IPS-20b (cell line): Measurements from ENCODE around the gene OR13H1.
"Not testable (repeated sequence)": the region's sequence is repeated elsewhere in the genome, so short reads cannot be mapped to it uniquely, and the experiment has no call there.

Experiments used
- H3K27ac ChIP-seq: one replicate; pipeline ENCODE4 v1.5.1; 2013; ENCODE audit warnings: low read length
- H3K27me3 ChIP-seq: 2 replicates; pipeline ENCODE4 v1.6.1; 2013; ENCODE audit warnings: mild to moderate bottlenecking, low read length, inconsistent platforms; ENCODE audit not compliant: insufficient read depth
- H3K36me3 ChIP-seq: 2 replicates; pipeline ENCODE4 v1.6.1; 2013; ENCODE audit warnings: low read depth, mild to moderate bottlenecking, inconsistent platforms, low read length, moderate library complexity; ENCODE audit not compliant: insufficient read depth
- H3K4me1 ChIP-seq: 2 replicates; pipeline ENCODE4 v1.6.1; 2013; ENCODE audit warnings: mild to moderate bottlenecking, control low read depth, inconsistent platforms, low read length, moderate library complexity; ENCODE audit not compliant: insufficient read depth
- H3K4me3 ChIP-seq: 2 replicates; pipeline ENCODE4 v1.5.1; 2013; ENCODE audit warnings: mild to moderate bottlenecking, low read length, inconsistent platforms
- H3K9ac ChIP-seq: 2 replicates; pipeline ENCODE4 v1.6.1; 2013; ENCODE audit warnings: low read depth, mild to moderate bottlenecking, inconsistent platforms, low read length, moderate library complexity
- H3K9me3 ChIP-seq: 2 replicates; pipeline ENCODE4 v1.6.1; 2013; ENCODE audit warnings: mild to moderate bottlenecking, low read depth, low read length, inconsistent platforms; ENCODE audit not compliant: insufficient read depth

The OR13H1 gene, protein sequence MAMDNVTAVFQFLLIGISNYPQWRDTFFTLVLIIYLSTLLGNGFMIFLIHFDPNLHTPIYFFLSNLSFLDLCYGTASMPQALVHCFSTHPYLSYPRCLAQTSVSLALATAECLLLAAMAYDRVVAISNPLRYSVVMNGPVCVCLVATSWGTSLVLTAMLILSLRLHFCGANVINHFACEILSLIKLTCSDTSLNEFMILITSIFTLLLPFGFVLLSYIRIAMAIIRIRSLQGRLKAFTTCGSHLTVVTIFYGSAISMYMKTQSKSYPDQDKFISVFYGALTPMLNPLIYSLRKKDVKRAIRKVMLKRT

DNA sequence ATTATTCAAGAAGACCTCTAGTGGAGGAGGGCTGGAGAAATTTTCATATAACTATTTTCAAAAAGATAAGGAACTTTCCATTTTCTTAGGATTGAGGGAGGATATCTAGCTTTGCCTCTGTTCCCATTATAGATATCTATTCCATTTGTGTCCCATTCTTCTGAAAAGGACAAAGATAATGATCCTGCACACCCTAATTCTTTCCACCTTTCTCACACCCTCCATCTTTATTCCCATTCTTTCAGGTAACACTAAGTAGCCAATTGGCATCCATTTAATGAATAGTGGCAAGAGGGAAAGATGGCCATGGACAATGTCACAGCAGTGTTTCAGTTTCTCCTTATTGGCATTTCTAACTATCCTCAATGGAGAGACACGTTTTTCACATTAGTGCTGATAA lies at the start of gene OR13H1:
Gene OR13H1, plus strand, starts transcription at position 301 of the 400 bp plus-strand sequence. Its CDS starts 0 bp downstream, at position 301.
- Histone ChIP-seq H3K27ac (no peak within 1 kb of the TSS), H3K36me3 (no peaks in the 10 kb centered on the region), H3K9me3 (no peaks in the 10 kb centered on the region), H3K27me3 (no peaks in the 10 kb centered on the region), H3K9ac (no peak within 1 kb of the TSS), H3K4me1 (no peaks in the 10 kb centered on the region), H3K4me3 (no peak within 1 kb of the TSS)

DNA sequence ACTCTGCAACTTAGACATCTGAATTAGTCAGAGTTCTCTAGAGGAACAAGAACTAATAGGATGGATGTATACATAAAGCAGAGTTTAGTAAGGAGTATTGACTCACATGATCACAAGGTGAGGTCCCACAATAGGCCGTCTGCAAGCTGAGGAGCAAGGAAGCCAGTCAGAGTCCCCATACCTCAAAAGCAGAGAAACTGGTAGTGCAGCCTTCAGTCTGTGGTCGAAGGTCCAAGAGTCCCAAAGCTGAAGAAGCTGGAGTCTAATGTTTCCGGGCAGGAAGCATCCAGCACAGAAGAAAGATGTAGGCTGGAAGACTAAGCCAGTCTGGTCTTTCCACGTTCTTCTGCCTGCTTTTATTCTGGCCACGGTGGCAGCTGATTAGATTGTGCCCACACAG lies 42.3 kb upstream of the OR13H1 start:
- H3K27me3 ChIP-seq, H3K4me1 ChIP-seq, H3K9me3 ChIP-seq, H3K9ac ChIP-seq, H3K36me3 ChIP-seq, H3K27ac ChIP-seq, H3K4me3 ChIP-seq: not testable (repeated sequence)

DNA sequence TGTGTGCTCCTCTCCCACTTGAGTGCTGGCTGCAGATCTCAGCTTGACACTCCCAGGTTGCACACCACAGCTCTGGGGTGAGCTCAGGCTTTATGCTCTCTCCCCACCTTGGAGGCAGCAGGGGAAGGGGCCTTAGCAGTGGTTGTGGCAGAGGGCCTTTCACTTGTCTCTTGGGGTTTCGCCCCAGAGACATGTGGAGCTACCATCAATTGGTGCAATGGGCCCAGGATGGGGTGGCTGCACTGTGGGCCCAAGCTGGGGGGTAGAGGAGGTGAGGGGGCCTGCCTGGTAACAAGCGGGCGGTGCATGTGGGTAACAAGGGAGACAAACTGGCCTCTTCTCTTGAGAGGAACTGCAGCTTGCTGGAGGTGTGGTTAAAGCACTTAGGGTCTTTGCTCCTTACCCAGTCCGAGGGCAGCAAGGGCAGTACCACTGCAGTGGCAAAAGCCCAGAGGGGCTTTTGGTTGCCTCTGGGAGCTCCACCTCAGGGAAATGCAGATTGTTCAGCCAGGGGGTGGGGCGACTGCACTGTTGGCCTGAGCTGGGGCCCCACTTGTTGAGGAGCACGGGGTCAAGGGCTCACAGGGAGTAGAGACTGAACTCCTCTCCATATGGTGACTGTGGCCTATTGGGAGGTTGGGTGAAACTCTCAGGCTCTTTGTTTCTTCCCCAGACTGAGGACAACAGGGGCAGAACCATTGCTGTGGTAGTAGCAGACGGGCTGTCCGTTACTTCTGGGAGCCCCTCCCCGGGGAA lies 30.5 kb upstream of the OR13H1 start:
- Histone ChIP-seq H3K9ac (no peak overlapping the region), H3K27me3 (no peaks in the 10 kb centered on the region), H3K27ac (no peak overlapping the region), H3K4me3 (no peak overlapping the region), H3K9me3 (peaks cover 4% of the 10 kb centered on the region; the same call in 1 of the 2 replicates), H3K36me3 (no peaks in the 10 kb centered on the region), H3K4me1 (no peaks in the 10 kb centered on the region)

DNA sequence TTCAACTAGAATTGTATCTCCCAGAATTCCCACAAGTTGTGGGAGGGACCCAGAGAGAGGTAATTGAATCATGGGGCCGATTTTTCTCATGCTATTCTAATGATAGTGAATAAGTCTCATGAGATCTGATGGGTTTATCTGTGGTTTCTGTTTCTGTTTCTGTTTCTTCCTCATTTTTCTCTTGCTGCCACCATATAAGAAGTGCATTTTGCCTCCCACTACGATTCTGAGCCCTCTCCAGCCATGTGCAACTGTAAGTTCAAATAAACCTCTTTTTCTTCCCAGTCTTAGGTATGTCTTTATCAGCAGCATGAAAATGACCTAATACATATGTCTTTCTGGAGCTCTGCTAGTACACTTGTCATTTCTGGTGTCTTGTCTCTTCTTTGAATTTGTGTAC lies 22.1 kb upstream of the OR13H1 start:
- peaks cover 4% of the 10 kb centered on the region for H3K9me3 ChIP-seq
- no peak overlapping the region for H3K4me3 ChIP-seq
- H3K36me3 ChIP-seq = no peaks in the 10 kb centered on the region
- H3K27me3 ChIP-seq = no peaks in the 10 kb centered on the region
- no peak overlapping the region for H3K9ac ChIP-seq
- H3K27ac ChIP-seq = no peak overlapping the region
- no peaks in the 10 kb centered on the region for H3K4me1 ChIP-seq

DNA sequence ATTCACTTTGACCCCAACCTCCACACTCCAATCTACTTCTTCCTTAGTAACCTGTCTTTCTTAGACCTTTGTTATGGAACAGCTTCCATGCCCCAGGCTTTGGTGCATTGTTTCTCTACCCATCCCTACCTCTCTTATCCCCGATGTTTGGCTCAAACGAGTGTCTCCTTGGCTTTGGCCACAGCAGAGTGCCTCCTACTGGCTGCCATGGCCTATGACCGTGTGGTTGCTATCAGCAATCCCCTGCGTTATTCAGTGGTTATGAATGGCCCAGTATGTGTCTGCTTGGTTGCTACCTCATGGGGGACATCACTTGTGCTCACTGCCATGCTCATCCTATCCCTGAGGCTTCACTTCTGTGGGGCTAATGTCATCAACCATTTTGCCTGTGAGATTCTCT lies 344 bp downstream of the OR13H1 start:
- no peaks in the 10 kb centered on the region for H3K4me1 ChIP-seq
- H3K27ac ChIP-seq = no peak overlapping the region
- no peaks in the 10 kb centered on the region for H3K27me3 ChIP-seq
- H3K36me3 ChIP-seq = no peaks in the 10 kb centered on the region
- no peak overlapping the region for H3K4me3 ChIP-seq
- H3K9ac ChIP-seq = no peak overlapping the region
- H3K9me3 ChIP-seq = no peaks in the 10 kb centered on the region

DNA sequence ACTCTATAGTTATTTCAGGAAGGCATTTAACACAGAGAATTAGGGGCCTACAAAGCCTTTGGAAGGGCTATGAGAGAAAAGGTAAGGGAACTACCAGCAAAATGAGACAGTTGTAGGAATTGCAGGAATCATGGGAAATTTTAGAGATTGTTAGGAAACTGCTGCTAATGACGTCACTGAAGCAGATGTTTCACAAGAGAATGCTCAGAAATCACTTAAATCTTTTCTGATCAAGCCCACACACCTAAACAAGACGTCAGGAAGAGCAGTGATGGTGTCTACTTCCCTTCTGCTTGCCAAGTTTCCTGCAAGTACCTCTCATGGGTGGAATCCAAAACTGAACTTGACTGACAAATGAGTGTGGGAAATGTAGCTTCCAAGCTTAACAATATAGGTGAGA lies 5.1 kb downstream of the OR13H1 start:
- H3K9me3 ChIP-seq = no peaks in the 10 kb centered on the region
- H3K4me1 ChIP-seq = no peaks in the 10 kb centered on the region
- no peak overlapping the region for H3K27ac ChIP-seq
- H3K27me3 ChIP-seq = no peaks in the 10 kb centered on the region
- no peak overlapping the region for H3K4me3 ChIP-seq
- no peaks in the 10 kb centered on the region for H3K36me3 ChIP-seq
- H3K9ac ChIP-seq = no peak overlapping the region

DNA sequence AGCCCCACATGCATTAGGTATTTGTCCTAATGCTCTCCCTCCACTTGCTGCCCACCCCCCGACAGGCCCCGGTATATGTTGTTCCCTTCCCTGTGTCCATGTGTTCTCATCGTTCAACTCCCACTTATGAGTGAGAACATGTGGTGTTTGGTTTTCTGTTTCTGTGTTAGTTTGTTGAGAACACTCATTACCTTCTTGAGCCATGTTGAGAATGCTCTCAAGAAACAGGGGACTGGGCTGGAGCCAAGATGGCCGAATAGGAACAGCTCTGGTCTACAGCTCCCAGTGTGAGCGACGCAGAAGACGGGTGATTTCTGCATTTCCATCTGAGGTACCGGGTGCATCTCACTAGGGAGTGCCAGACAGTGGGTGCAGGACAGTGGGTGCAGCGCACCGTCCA lies 8.6 kb downstream of the OR13H1 start:
- not testable (repeated sequence) for H3K4me3 ChIP-seq, H3K4me1 ChIP-seq, H3K9ac ChIP-seq, H3K27ac ChIP-seq, H3K36me3 ChIP-seq, H3K27me3 ChIP-seq, H3K9me3 ChIP-seq

DNA sequence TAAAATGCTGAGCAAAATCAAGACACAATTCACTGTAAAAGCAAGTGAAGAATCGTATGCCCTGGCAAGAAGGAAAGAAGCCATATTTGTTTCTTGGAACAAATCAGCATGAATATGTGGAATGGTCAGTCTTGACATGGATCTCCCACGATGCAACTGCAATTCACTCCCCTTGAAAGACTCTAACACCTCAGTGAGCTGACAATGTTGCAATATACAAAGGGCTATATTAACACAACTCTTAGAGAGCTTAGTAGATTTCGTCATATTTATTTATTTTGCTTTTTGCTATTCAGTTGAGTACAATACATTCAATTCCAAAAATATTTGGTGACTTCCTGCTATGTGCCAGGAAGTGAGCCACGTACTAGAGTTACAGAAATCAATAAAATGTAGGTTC lies 14.7 kb downstream of the OR13H1 start:
- no peak overlapping the region for H3K27ac ChIP-seq
- no peaks in the 10 kb centered on the region for H3K27me3 ChIP-seq
- H3K4me1 ChIP-seq = no peaks in the 10 kb centered on the region
- H3K9ac ChIP-seq = no peak overlapping the region
- no peaks in the 10 kb centered on the region for H3K9me3 ChIP-seq
- no peaks in the 10 kb centered on the region for H3K36me3 ChIP-seq
- no peak overlapping the region for H3K4me3 ChIP-seq

DNA sequence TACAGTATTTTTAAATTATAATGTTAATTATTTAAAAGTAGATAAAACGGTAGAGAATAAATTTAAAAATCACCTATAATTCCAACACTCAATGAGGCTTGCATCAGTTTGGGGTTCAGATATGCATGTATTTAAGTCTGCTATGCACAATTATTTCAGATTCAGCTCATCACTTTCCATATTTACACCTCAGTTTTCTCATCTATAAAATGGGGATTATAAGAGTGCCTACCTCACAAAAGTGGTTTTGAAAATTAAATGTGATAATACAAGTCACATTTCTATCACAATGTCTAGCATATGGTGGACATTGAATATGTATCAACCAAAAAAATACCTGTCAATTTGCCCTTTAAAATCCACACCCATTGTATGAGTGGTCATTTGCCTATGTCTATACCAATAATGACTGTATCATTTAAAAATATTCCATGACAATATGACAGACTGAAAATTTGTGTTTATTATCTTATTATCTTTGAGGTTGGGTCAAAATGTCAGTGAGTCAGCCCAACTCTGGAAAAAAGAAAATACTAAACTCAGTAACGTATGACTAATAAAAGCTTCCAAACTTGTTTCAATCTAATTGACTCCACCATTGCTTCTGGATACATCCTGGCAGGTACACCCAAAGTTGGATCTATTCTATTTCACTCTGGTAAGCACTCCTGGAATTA lies 20.8 kb downstream of the OR13H1 start:
- Histone ChIP-seq H3K9me3 (no peaks in the 10 kb centered on the region), H3K27ac (no peak overlapping the region), H3K36me3 (no peaks in the 10 kb centered on the region), H3K9ac (no peak overlapping the region), H3K27me3 (no peaks in the 10 kb centered on the region), H3K4me3 (no peak overlapping the region), H3K4me1 (no peaks in the 10 kb centered on the region)

DNA sequence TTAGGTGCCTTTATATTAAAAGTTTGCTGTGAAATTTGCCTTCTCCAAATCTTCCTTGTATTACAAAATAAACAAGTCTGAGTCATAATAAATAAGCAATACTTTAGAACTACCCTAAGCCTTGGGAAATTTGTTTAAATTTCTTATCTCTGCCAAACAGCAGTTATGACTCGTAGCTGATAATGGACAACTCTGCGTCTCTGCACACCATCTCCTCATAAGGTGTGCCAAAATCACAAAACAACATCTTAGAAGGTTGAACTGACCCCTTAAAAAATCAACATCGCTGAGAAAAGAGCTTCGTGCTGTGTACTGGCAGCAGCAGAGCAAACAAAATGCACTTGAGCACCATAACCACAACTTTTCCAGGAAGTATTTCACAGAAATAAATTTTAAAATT lies 22.0 kb downstream of the OR13H1 start:
- H3K4me1 ChIP-seq = no peaks in the 10 kb centered on the region
- no peaks in the 10 kb centered on the region for H3K27me3 ChIP-seq
- H3K36me3 ChIP-seq = no peaks in the 10 kb centered on the region
- no peak overlapping the region for H3K9ac ChIP-seq
- H3K9me3 ChIP-seq = no peaks in the 10 kb centered on the region
- H3K4me3 ChIP-seq = no peak overlapping the region
- H3K27ac ChIP-seq = no peak overlapping the region

DNA sequence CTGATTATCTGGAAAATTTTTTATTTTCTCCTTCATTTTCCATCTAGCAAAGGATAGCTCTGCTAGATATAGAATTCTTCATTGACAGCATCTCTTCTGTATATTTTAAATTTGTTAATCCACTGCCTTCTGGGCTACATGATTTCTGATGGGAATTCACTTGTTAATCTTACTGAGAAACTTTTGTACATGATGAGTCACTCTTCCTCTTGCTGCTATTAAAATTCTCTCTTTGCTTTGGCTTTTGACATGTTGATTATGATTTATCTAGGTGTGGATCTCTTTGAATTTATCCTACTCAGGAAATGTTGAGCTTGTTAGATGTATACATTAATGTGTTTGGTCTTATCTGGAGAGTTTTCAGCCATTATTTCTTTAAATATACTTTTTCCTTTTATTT lies 27.5 kb downstream of the OR13H1 start:
- H3K36me3 ChIP-seq = no peaks in the 10 kb centered on the region
- H3K9ac ChIP-seq = no peak overlapping the region
- no peaks in the 10 kb centered on the region for H3K27me3 ChIP-seq
- H3K9me3 ChIP-seq = no peaks in the 10 kb centered on the region
- H3K27ac ChIP-seq = no peak overlapping the region
- H3K4me1 ChIP-seq = no peaks in the 10 kb centered on the region
- no peak overlapping the region for H3K4me3 ChIP-seq
